IPS DF 19.7 (cell line): ENCODE measurements around the gene CLDN11.

Source experiments
- DNase-seq: peaks from one replicate; pipeline ENCODE4 v3.0.0-alpha.2; 2013; ENCODE audit warnings: low read depth, low spot score

CLDN11 gene

GRCh38 chr3:170418422-170419398 is at the start of gene CLDN11:
CLDN11 (plus strand) TSS chr3:170418868; CDS start chr3:170419067, 199 bp downstream.
- no peak for DNase-seq

GRCh38 chr3:170368921-170369320 is 49.7 kb upstream of the CLDN11 start:
- DNase-seq = no peak

DNA sequence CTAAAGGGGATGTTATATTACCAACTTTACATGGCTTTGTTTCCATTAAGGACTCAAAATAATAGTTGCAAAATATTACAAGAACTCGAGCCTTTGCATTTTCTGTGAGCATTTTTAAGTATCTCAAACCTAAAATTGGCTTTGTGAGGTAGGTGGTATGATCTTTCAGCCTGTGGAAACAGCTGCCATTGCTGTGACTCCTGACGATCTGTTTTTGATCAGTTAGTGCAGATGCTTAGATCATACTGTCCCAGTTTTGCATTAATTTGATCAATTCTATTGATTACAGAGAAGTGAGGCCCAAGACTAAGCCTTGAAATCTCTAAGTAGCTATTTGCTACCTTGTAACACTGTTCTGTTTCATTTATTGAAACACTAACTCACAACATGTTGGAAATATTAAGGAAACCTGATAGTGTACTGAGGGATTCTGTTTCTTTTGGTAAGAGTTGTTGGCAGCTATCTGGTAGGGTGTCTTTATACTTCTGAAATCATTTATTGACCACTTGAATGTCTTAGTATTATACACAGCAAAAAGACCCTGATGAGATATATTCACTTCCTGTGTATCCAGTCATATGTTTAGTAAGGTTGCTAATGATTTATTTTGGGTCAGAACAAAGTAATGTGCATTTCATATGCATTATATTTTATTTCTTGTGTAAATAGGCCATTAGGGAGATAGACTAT is 46.3 kb upstream of the CLDN11 start:
- no peak for DNase-seq

- DNase-seq = no peak
Measured at GRCh38 chr3:170383567-170383966, 35.1 kb upstream of the CLDN11 start.

DNA sequence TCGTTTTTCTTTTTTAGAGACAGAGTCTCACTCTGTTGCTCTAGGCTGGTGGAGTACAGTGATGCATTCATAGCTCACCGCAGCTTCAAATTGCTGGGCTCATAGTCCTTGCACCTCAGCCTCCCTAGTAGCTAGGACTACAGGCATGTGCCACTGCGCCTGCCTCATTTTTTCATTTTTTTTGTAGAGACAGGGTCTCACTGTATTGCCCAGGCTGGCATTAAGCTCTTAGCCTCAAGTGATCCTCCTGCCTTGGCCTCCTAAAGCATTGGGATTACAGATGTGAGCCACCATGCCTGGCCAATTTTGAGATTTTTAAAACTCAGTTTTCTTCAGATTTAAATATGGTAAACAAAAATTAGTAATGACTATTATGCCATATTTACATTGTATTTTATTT is 32.2 kb upstream of the CLDN11 start:
- no peak for DNase-seq

- no peak for DNase-seq
Measured at GRCh38 chr3:170387950-170388349, 30.7 kb upstream of the CLDN11 start.

- no peak for DNase-seq
Measured at GRCh38 chr3:170391108-170391507, 27.6 kb upstream of the CLDN11 start.

- no peak for DNase-seq
Measured at GRCh38 chr3:170397685-170398084, 21.0 kb upstream of the CLDN11 start.

DNA sequence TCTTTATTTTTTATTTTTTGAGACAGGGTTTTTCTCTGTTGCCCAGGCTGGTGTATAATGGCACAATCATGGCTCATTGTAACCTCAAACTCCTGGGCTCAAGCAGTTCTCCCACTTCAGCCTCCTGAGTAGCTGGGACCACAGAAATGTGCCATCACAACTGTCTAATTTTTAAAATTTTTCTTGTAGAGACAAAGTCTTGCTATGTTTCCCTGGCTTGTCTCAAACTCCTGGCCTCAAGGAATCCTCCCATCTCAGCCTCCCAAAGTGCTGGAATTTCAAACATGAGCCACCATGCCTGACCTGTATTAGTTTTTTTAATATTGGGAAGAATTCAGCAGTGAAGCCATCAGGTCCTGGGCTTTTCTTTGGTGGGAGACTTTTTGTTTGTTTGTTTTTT is 13.6 kb upstream of the CLDN11 start:
- no peak for DNase-seq

GRCh38 chr3:170410428-170411029 is 8.1 kb upstream of the CLDN11 start:
- DNase-seq = no peak

- no peak for DNase-seq
Measured at GRCh38 chr3:170413291-170413690, 5.4 kb upstream of the CLDN11 start.

DNA sequence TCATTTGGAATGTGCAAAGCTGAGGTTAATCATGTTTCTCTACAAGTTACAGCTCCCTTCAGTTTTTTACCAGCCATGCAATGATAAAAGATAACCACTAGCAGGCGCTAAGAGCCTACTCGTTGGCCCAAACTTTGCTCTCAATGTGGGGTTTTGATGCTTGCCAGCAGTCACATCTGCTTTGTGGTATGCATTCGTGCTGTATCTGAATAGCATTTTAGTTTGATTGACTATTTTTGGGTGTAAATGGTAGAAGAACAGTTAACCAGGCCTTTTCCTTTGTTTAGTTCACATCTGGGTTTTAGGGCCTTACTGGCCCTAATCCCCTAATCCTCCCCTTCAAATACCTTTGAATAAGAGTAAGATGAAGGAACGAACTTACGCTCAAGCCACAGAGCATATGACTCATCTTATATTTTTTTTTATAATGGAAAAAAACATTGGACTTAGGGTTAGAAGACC is 4.4 kb upstream of the CLDN11 start:
- DNase-seq = no peak

DNA sequence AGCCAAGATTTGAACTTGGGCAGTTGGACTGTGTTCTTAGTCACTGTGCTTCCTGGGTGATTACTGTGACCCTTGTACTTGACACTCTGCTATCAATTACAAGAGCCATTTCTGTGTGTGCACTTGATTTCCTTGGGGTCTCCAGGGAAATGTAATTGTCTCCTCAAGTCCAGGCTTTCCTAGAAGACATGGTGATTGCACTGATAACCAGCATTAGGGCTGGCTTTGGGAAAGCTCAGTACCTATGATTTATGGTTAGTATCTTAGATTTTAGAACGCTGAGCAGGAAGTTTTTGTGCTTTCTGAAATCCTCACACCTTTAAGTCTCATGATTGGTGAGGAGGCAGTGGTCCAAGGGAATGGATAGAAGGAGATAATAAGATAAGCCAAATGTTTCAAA is 1.6 kb upstream of the CLDN11 start:
- no peak for DNase-seq

GRCh38 chr3:170419557-170420087 is 954 bp downstream of the CLDN11 start:
- no peak for DNase-seq

GRCh38 chr3:170420307-170420821 is 1.7 kb downstream of the CLDN11 start:
- no peak for DNase-seq

- no peak for DNase-seq
Measured at GRCh38 chr3:170421111-170421641, 2.5 kb downstream of the CLDN11 start.

GRCh38 chr3:170421758-170422157 is 3.1 kb downstream of the CLDN11 start:
- DNase-seq = no peak

- DNase-seq = no peak
Measured at GRCh38 chr3:170423001-170423615, 4.4 kb downstream of the CLDN11 start.

GRCh38 chr3:170424879-170425278 is 6.2 kb downstream of the CLDN11 start:
- no peak for DNase-seq

DNA sequence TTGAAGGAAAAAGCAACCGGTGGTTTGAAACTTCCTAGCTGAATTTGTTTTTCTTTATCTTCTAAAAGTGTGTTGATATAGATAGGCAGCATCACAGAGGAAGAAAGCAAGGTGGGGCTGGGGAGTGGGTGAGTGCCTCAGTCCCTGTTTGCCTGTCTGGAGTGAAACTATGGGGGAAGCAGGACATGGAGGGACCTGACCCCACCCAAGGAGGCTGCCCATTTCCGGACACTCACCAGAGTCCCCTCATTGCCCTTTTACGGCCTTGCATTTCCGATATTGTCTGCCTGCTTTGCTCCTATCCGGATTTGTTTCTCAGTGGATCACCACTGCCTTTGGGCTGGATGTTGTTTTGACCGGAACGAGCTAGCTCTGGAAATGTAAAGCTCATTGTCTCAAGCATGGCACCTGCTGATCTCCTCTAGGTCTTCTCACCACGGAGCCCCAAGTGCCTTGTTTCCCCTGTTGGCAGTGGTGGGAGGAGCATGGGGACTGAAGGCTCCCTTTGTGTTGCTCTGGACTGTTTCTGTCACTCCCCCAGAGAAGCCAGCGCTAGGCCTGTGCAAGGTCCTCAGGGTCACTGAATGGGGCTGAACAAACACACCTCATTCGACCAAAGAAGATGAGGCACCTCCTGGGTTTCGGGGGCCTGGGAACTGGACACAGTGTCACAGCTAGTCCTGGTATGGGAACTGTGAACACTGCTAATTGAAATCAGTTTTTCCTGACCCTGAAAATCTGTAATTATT is 7.0 kb downstream of the CLDN11 start:
- no peak for DNase-seq
